Activated B cell treated with CpG ODN at 0.5 μM for 24 hours (primary cell): ENCODE measurements around the gene ROGDI. TPM values are rescaled to one million over a fixed set of nuclear protein-coding genes. Genes with fewer than 3 reads are reported as not detected.

ENCODE experiments used
- ATAC-seq: fragments of 200-7000 bp; cut with Tn5 transposase; one replicate; pipeline ENCODE4 v1.10.0; 2021; ENCODE audit warnings: low read depth, mild to moderate bottlenecking, moderate library complexity
- CTCF ChIA-PET: fragments of 350-600 bp; sonication (Branson Sonifier 250); formaldehyde crosslinking; loops from one replicate; lab custom pipeline; 2021; ENCODE audit warnings: antibody characterized with exemption; lab: Charles Lee
- POLR2A ChIA-PET: fragments of 350-600 bp; sonication (Branson Sonifier 250); formaldehyde crosslinking; loops from one replicate; lab custom pipeline; 2021; ENCODE audit warnings: antibody characterized with exemption; lab: Charles Lee
- DNase-seq: peaks from one replicate; pipeline ENCODE4 v3.0.0; 2022
- H3K27ac Mint-ChIP-seq: one replicate; pipeline ENCODE4 v1.8.0; 2020; ENCODE audit warnings: mixed read lengths
- H3K27me3 Mint-ChIP-seq: one replicate; pipeline ENCODE4 v1.8.0; 2021; ENCODE audit warnings: mixed read lengths
- H3K36me3 Mint-ChIP-seq: one replicate; pipeline ENCODE4 v1.8.0; 2021; ENCODE audit warnings: low read depth, mixed read lengths
- H3K4me1 Mint-ChIP-seq: one replicate; pipeline ENCODE4 v1.8.0; 2021; ENCODE audit warnings: mixed read lengths
- H3K4me3 Mint-ChIP-seq: one replicate; pipeline ENCODE4 v1.8.0; 2020; ENCODE audit warnings: mild to moderate bottlenecking, mixed read lengths
- H3K9me3 Mint-ChIP-seq: one replicate; pipeline ENCODE4 v1.8.0; 2020; ENCODE audit warnings: mixed read lengths
- intact Hi-C: fragments of 100-400 bp; cut with micrococcal nuclease; formaldehyde crosslinking; loops from one replicate; pipeline ENCODE4 v1.15.1; 2024
- total RNA-seq: library from RNA; stranded (reverse); gene quantifications from 2 replicates; pipeline ENCODE4 v1.2.3, GENCODE V29; 2022
- TF ChIP-seq, protein P1 (sequence below): fragments of 200-600 bp; IDR thresholded peaks from one replicate; pipeline ENCODE4 v1.8.0; 2022; ENCODE audit warnings: antibody characterized with exemption, mild to moderate bottlenecking

ROGDI gene
- total RNA-seq, 1 donor from 2014 or later, result 6.8 TPM

DNA sequence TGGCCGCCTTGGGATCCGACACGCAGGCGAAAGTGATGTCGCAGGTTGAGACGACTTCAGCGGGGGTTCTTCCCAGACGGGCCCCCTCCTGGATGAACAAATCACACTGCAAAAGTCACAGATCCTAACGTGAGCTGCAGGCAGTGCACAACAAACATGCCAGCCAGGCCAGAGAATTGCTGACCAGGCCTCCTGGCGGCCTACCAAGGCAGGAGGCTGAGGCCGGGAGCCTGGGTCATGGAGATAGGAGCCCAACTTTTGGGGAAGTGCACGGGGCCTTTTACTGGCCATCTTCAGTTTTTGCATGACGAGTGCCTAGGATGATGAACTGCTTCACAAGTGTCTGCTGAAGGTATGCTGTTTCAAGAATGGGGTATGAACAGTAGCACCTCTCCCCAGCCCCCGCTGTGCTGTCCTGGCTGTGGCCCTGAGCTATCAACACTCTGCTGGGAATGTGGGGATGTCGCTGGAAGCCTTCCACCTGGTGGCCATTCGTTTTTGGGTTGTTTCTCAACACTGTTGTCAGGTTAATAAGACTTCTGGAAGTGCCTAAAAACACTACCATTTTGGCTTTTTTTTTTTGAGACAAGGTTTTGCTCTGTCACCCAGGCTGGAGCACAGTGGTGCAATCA, 12.2 kb upstream of the ROGDI start:
- no peak for ATAC-seq
- Mint-ChIP-seq H3K27me3 (no peaks in the 10 kb centered on the region), H3K27ac (no peak overlapping the region), H3K9me3 (no peaks in the 10 kb centered on the region), H3K36me3 (peaks cover 79% of the 10 kb centered on the region), H3K4me1 (no peaks in the 10 kb centered on the region), H3K4me3 (no peak overlapping the region)
- CTCF ChIA-PET, result no interaction called here
- DNase-seq, result no peak
- POLR2A ChIA-PET, result interaction anchor here (0.7 kb wide), 1 partner anchor 80 kb away, joined by 4 read pairs; the partner anchor contains the start of gene DNAAF8
- intact Hi-C loops, result no loop called here
- TF ChIP-seq, protein P1, sequence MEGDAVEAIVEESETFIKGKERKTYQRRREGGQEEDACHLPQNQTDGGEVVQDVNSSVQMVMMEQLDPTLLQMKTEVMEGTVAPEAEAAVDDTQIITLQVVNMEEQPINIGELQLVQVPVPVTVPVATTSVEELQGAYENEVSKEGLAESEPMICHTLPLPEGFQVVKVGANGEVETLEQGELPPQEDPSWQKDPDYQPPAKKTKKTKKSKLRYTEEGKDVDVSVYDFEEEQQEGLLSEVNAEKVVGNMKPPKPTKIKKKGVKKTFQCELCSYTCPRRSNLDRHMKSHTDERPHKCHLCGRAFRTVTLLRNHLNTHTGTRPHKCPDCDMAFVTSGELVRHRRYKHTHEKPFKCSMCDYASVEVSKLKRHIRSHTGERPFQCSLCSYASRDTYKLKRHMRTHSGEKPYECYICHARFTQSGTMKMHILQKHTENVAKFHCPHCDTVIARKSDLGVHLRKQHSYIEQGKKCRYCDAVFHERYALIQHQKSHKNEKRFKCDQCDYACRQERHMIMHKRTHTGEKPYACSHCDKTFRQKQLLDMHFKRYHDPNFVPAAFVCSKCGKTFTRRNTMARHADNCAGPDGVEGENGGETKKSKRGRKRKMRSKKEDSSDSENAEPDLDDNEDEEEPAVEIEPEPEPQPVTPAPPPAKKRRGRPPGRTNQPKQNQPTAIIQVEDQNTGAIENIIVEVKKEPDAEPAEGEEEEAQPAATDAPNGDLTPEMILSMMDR, result no peak

DNA sequence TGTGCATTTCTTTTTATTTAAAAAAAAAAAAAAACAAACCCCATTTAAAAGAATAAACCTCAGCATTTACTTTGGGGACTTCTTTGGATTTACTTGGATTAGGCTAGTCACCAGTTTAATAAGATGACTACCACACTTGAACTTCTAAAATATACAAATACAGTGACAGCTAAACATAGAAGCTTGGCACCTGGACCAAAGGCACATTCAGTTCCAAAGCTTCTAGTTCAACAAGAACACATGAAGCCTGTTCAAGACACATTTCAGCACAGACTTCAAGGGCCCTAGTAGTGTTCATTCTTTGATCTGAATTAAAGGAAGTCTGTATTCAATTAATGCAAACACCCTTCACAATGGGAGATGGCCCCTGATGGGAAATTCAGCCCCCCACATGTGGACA, 11.6 kb upstream of the ROGDI start:
- peaks cover 76% of the 10 kb centered on the region for H3K36me3 Mint-ChIP-seq
- H3K4me3 Mint-ChIP-seq, result no peak overlapping the region
- no peak for ATAC-seq
- no peak overlapping the region for H3K27ac Mint-ChIP-seq
- ChIA-PET POLR2A (interaction anchor here (0.7 kb wide), 1 partner anchor 284 kb away, joined by 8 read pairs; no protein-coding TSS in a partner anchor), CTCF (no interaction called here)
- no peak for DNase-seq
- TF ChIP-seq, protein P1, result no peak
- no peaks in the 10 kb centered on the region for H3K27me3 Mint-ChIP-seq
- no peaks in the 10 kb centered on the region for H3K4me1 Mint-ChIP-seq
- no peaks in the 10 kb centered on the region for H3K9me3 Mint-ChIP-seq
- intact Hi-C loops, result no loop called here

DNA sequence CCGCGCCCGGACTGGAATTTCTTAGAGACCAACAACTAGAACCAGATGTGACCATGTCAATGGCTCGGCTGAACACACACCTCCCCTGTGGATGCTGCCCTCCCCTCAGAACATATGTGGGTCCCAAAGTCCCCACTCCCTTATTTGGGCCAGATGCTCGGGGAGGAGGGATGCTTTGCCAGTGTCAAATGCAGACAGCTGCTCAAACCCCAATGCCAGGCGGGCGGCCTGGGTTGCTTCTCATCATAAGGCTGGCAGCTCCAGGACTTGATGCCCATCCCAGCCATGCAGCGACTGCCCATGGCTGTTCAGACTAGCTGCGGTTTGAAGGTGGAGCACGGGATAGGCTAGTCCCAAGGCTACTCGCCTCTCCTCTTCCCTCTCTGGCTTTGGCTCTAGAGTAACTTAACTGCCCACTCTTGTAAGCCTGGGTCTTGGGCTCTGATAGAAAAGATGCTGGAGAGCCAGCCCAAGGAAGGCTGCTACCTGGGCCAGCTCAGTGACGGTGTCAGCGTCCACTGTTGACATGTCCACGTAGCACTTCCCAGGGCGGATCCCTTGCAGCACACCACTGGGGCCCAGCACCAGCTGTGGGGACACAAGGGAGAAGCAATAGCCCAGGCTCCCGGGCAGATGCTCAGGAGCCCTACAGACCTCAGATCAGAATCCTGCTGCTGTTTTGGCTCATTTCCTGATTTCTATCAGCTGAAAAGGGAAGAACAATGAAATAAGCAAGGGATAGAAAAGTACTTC, 11.0 kb upstream of the ROGDI start:
- no peaks in the 10 kb centered on the region for H3K4me1 Mint-ChIP-seq
- no peak overlapping the region for H3K27ac Mint-ChIP-seq
- CTCF ChIA-PET, result no interaction called here
- H3K4me3 Mint-ChIP-seq, result no peak overlapping the region
- no peaks in the 10 kb centered on the region for H3K27me3 Mint-ChIP-seq
- DNase-seq, result no peak
- no peaks in the 10 kb centered on the region for H3K9me3 Mint-ChIP-seq
- H3K36me3 Mint-ChIP-seq, result peaks cover 75% of the 10 kb centered on the region
- TF ChIP-seq, protein P1, result no peak
- intact Hi-C loops, result no loop called here
- no peak for ATAC-seq
- POLR2A ChIA-PET, result interaction anchor here (0.7 kb wide), 1 partner anchor 285 kb away, joined by 8 read pairs; no protein-coding TSS in a partner anchor

DNA sequence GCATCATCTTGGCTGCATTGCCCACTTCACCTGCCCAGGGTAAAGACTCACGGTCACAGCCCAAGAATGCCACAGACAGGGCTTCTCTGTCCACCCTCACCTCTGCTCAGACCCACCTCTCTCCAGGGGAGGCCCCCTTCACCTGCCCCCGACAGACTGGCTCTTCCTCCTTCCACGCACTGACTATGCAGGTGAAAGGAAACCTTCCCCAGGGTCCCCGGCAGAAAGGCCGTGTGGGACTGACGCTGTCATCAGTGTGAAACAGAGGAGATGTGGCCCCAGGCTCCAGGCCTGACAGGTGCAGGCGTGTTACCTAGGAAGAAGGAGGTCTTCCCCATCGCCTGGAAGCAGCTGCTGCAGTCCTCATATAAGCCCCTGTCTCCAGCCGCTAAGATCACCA, 9.3 kb upstream of the ROGDI start:
- no peak for ATAC-seq
- DNase-seq, result no peak
- TF ChIP-seq, protein P1, result no peak
- Mint-ChIP-seq H3K27me3 (no peaks in the 10 kb centered on the region), H3K36me3 (peaks cover 78% of the 10 kb centered on the region), H3K27ac (no peak overlapping the region), H3K9me3 (no peaks in the 10 kb centered on the region), H3K4me3 (no peak overlapping the region), H3K4me1 (no peaks in the 10 kb centered on the region)
- ChIA-PET CTCF (no interaction called here), POLR2A (no interaction called here)
- intact Hi-C loops, result no loop called here

DNA sequence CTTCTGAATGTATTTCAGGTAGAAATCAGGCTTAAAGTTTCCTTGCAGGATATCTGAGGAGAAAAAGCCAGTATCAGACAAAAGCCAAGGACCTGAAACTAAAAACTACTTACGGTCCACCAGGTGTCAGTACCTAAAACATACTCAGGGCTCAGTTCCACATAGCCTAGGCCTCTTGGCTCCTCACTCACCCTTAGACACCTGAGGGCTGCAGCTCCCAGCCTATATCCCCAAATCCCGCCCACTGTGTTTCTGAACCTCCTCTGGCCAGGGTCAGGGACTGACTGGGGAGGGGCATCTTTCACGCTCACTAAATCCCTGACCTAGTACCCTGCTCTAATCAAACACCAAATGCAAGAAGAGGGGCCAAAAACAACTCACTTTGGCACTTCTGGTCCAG, 8.8 kb upstream of the ROGDI start:
- peaks cover 75% of the 10 kb centered on the region for H3K36me3 Mint-ChIP-seq
- ATAC-seq (no peak), DNase-seq (no peak)
- no peaks in the 10 kb centered on the region for H3K27me3 Mint-ChIP-seq
- CTCF ChIA-PET, result no interaction called here
- H3K9me3 Mint-ChIP-seq, result no peaks in the 10 kb centered on the region
- H3K4me1 Mint-ChIP-seq, result no peaks in the 10 kb centered on the region
- H3K27ac Mint-ChIP-seq, result no peak overlapping the region
- TF ChIP-seq, protein P1, result no peak
- intact Hi-C loops, result no loop called here
- POLR2A ChIA-PET, result no interaction called here
- no peak overlapping the region for H3K4me3 Mint-ChIP-seq
